ENCODE measurements around the gene MALRD1.

Gene MALRD1

GRCh38 chr10:19663344-19663743 is 614.7 kb downstream of the MALRD1 start:
- FAIRE-seq (no peak), DNase-seq (ENCODE audit: insufficient read length, low spot score) (no peak)
- TF ChIP-seq PAX5 (IDR thresholded peaks at IDR 0.05; ENCODE audit: insufficient read depth, low read length, severe bottlenecking), result no peak
- no peak for TF ChIP-seq POLR2A (IDR thresholded peaks at IDR 0.05; ENCODE audit: low read depth, low read length)

DNA sequence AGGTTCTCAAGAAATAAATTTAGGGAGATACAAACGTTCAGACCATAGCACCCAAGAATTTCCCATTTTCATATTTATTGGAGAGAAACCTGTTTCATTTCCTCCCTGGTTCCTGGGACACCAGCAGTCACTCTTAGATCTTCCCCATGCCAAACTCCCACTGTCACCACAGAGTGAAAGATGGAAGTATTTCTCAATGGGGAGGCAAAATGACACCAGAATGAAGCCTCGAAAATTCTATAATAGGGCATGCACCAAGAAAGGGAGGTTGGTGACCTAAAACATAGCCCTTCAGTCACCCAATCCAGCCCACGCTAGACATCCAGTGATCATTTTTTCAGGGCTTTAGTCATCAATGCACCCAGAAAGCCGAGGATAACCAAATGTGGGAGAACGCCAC is 619.5 kb downstream of the MALRD1 start:
- TF ChIP-seq SPI1 (IDR thresholded peaks at IDR 0.05; ENCODE audit: low read depth, low read length), result no peak
- no peak for TF ChIP-seq POLR2A (IDR thresholded peaks at IDR 0.05; ENCODE audit: low read depth, low read length)
- TF ChIP-seq TAF1 (IDR thresholded peaks at IDR 0.05; ENCODE audit: low read depth, low read length), result no peak
- TF ChIP-seq POLR2AphosphoS5 (IDR thresholded peaks at IDR 0.05; ENCODE audit: low read depth, low read length), result no peak
- TF ChIP-seq POU2F2 (IDR thresholded peaks at IDR 0.05; ENCODE audit: low read depth, low read length), result no peak
- TF ChIP-seq PAX5 (IDR thresholded peaks at IDR 0.05; ENCODE audit: insufficient read depth, low read length, severe bottlenecking), result no peak
- FAIRE-seq (no peak), DNase-seq (ENCODE audit: insufficient read length, low spot score) (no peak)

- FAIRE-seq (no peak), DNase-seq (ENCODE audit: insufficient read length, low spot score) (no peak)
- TF ChIP-seq SPI1 (IDR thresholded peaks at IDR 0.05; ENCODE audit: low read depth, low read length) (no peak), PAX5 (IDR thresholded peaks at IDR 0.05; ENCODE audit: insufficient read depth, low read length, severe bottlenecking) (no peak), TAF1 (IDR thresholded peaks at IDR 0.05; ENCODE audit: low read depth, low read length) (no peak), POLR2AphosphoS5 (IDR thresholded peaks at IDR 0.05; ENCODE audit: low read depth, low read length) (no peak)
Measured at GRCh38 chr10:19676063-19676462, 627.5 kb downstream of the MALRD1 start.

DNA sequence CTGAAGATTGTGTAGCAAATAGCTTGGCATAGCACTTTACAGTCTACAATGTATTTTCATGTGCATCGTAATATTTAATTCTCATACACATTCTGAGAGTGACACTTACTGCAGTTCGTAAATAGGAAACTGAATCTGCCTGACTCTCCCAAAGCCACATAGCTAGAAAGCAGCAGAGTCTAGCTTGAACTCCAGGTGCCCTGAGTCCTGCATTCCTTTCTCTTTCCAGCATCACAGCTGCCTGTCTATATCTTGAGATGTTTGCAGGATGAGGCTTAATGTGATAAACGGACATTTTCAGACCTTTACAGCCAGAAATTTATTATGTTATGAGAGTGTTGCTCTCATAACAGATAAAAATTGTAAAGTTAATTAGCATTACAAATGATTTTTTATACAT is 634.8 kb downstream of the MALRD1 start:
- TF ChIP-seq TAF1 (IDR thresholded peaks at IDR 0.05; ENCODE audit: low read depth, low read length) (no peak), PAX5 (IDR thresholded peaks at IDR 0.05; ENCODE audit: insufficient read depth, low read length, severe bottlenecking) (no peak), POLR2A (IDR thresholded peaks at IDR 0.05; ENCODE audit: low read depth, low read length) (no peak), POU2F2 (IDR thresholded peaks at IDR 0.05; ENCODE audit: low read depth, low read length) (no peak)
- FAIRE-seq (no peak), DNase-seq (ENCODE audit: insufficient read length, low spot score) (no peak)

DNA sequence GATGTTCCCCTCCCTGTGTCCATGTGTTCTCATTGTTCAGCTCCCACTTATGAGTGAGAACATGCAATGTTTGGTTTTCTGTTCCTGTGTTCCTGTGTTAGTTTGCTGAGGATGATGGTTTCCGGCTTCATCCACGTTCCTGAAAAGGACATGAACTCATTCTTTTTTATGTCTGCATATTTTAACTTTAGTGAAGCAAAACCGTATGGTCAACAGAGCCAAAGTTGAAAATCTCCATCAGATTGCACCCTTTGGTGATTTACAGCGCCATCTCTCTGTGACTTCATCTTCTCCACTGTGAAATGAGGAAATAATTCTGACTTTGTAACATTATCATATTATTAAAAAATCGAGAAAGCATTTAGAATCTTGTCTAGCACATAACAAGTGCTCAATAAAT is 635.4 kb downstream of the MALRD1 start:
- no peak for DNase-seq (ENCODE audit: insufficient read length, low spot score)
- FAIRE-seq, result no peak
- no peak for TF ChIP-seq PAX5 (IDR thresholded peaks at IDR 0.05; ENCODE audit: insufficient read depth, low read length, severe bottlenecking)
- no peak for TF ChIP-seq SPI1 (IDR thresholded peaks at IDR 0.05; ENCODE audit: low read depth, low read length)
- no peak for TF ChIP-seq POLR2A (IDR thresholded peaks at IDR 0.05; ENCODE audit: low read depth, low read length)
- no peak for TF ChIP-seq POLR2AphosphoS5 (IDR thresholded peaks at IDR 0.05; ENCODE audit: low read depth, low read length)
- TF ChIP-seq TAF1 (IDR thresholded peaks at IDR 0.05; ENCODE audit: low read depth, low read length), result no peak
- TF ChIP-seq POU2F2 (IDR thresholded peaks at IDR 0.05; ENCODE audit: low read depth, low read length), result no peak

DNA sequence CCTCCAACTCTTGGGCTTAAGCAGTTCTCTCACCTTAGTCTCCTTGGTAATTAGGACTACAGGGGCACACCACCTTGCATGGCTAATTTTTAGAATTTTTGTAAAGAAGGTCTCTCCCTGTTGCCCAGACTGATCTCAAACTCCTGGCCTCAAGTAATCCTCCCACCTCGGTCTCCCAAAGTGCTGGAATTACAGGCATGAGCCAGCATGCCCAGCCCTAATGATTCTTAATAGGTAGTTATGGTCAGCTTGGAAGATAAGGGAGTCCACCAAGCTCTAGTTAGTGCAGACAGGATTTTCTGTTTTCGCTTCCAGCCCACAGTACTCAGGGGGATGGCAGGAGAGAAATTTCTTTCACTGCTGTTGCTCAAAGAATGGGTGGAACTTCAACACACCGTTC is 639.7 kb downstream of the MALRD1 start:
- no peak for FAIRE-seq
- TF ChIP-seq SPI1 (IDR thresholded peaks at IDR 0.05; ENCODE audit: low read depth, low read length), result no peak
- no peak for TF ChIP-seq TAF1 (IDR thresholded peaks at IDR 0.05; ENCODE audit: low read depth, low read length)
- TF ChIP-seq POLR2AphosphoS5 (IDR thresholded peaks at IDR 0.05; ENCODE audit: low read depth, low read length), result no peak
- no peak for TF ChIP-seq POLR2A (IDR thresholded peaks at IDR 0.05; ENCODE audit: low read depth, low read length)
- no peak for TF ChIP-seq POU2F2 (IDR thresholded peaks at IDR 0.05; ENCODE audit: low read depth, low read length)
- no peak for TF ChIP-seq PAX5 (IDR thresholded peaks at IDR 0.05; ENCODE audit: insufficient read depth, low read length, severe bottlenecking)
- no peak for DNase-seq (ENCODE audit: insufficient read length, low spot score)

- TF ChIP-seq TAF1 (IDR thresholded peaks at IDR 0.05; ENCODE audit: low read depth, low read length) (no peak), POLR2A (IDR thresholded peaks at IDR 0.05; ENCODE audit: low read depth, low read length) (no peak), POLR2AphosphoS5 (IDR thresholded peaks at IDR 0.05; ENCODE audit: low read depth, low read length) (no peak), SPI1 (IDR thresholded peaks at IDR 0.05; ENCODE audit: low read depth, low read length) (no peak), PAX5 (IDR thresholded peaks at IDR 0.05; ENCODE audit: insufficient read depth, low read length, severe bottlenecking) (no peak), POU2F2 (IDR thresholded peaks at IDR 0.05; ENCODE audit: low read depth, low read length) (no peak)
- no peak for FAIRE-seq
- no peak for DNase-seq (ENCODE audit: insufficient read length, low spot score)
Measured at GRCh38 chr10:19689231-19689630, 640.6 kb downstream of the MALRD1 start.

DNA sequence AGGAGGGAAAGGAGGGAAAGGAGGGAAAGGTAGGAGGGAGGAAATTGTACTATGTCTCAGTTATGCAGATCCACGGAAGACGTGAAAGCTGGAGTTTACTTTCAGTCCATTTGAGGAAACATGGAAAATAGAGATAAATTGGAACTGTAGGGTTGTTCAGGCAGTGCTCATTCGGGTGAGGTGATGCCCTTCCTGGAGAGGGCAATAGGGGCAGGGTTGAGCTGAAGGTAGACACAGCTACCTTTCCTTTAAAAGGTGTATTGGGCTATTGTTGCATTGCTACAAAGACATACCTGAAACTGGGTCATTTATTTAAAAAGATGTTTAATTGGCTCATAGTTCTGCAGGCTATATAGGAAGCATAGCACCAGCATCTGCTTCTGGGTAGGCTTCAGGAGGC is 650.7 kb downstream of the MALRD1 start:
- no peak for TF ChIP-seq POU2F2 (IDR thresholded peaks at IDR 0.05; ENCODE audit: low read depth, low read length)
- TF ChIP-seq POLR2AphosphoS5 (IDR thresholded peaks at IDR 0.05; ENCODE audit: low read depth, low read length), result no peak
- no peak for TF ChIP-seq TAF1 (IDR thresholded peaks at IDR 0.05; ENCODE audit: low read depth, low read length)
- no peak for TF ChIP-seq PAX5 (IDR thresholded peaks at IDR 0.05; ENCODE audit: insufficient read depth, low read length, severe bottlenecking)
- no peak for DNase-seq (ENCODE audit: insufficient read length, low spot score)
- FAIRE-seq, result no peak

- no peak for DNase-seq (ENCODE audit: insufficient read length, low spot score)
- TF ChIP-seq PAX5 (IDR thresholded peaks at IDR 0.05; ENCODE audit: insufficient read depth, low read length, severe bottlenecking) (no peak), POLR2A (IDR thresholded peaks at IDR 0.05; ENCODE audit: low read depth, low read length) (no peak), POU2F2 (IDR thresholded peaks at IDR 0.05; ENCODE audit: low read depth, low read length) (no peak), POLR2AphosphoS5 (IDR thresholded peaks at IDR 0.05; ENCODE audit: low read depth, low read length) (no peak), TAF1 (IDR thresholded peaks at IDR 0.05; ENCODE audit: low read depth, low read length) (no peak), SPI1 (IDR thresholded peaks at IDR 0.05; ENCODE audit: low read depth, low read length) (no peak)
- no peak for FAIRE-seq
Measured at GRCh38 chr10:19701427-19702052, 652.9 kb downstream of the MALRD1 start.

GRCh38 chr10:19702215-19702614 is 653.6 kb downstream of the MALRD1 start:
- no peak for TF ChIP-seq PAX5 (IDR thresholded peaks at IDR 0.05; ENCODE audit: insufficient read depth, low read length, severe bottlenecking)
- TF ChIP-seq POLR2AphosphoS5 (IDR thresholded peaks at IDR 0.05; ENCODE audit: low read depth, low read length), result no peak
- TF ChIP-seq TAF1 (IDR thresholded peaks at IDR 0.05; ENCODE audit: low read depth, low read length), result no peak
- no peak for TF ChIP-seq POU2F2 (IDR thresholded peaks at IDR 0.05; ENCODE audit: low read depth, low read length)
- TF ChIP-seq POLR2A (IDR thresholded peaks at IDR 0.05; ENCODE audit: low read depth, low read length), result no peak
- no peak for TF ChIP-seq SPI1 (IDR thresholded peaks at IDR 0.05; ENCODE audit: low read depth, low read length)
- DNase-seq (ENCODE audit: insufficient read length, low spot score), result no peak
- FAIRE-seq, result no peak

All from GM12891 (cell line).